Spleen (tissue), 11 donors: ENCODE data around the gene RAB3IL1. TPM values are rescaled to one million over a fixed set of nuclear protein-coding genes. Genes with fewer than 3 reads are reported as not detected.

Source experiments
- DNase-seq: peaks from one replicate; pipeline ENCODE4 v3.0.0-alpha.2; 2020
- H3K27ac ChIP-seq, 8 donors: fragments of 200-600 bp; sonication (generic) in 7 of 8; 1 replicate in 4 of 8; 2 replicates in 4 of 8; pipeline versions ENCODE4 v1.5.0 to v1.8.0; 2016 to 2021; ENCODE audit warnings: inconsistent platforms in 4 of 8, mild to moderate bottlenecking in 4 of 8, moderate library complexity in 1 of 8
- H3K27me3 ChIP-seq, 7 donors: fragments of 200-600 bp; sonication (generic) in 6 of 7; replicated peaks in 1 of 7; 1 replicate in 4 of 7; 2 replicates in 3 of 7; pipeline versions ENCODE4 v1.5.0 to v1.8.0; 2016 to 2021; ENCODE audit warnings: inconsistent platforms in 3 of 7, mild to moderate bottlenecking in 1 of 7
- H3K36me3 ChIP-seq, 6 donors: fragments of 200-600 bp; sonication (generic) in 5 of 6; 1 replicate in 4 of 6; 2 replicates in 2 of 6; pipeline versions ENCODE4 v1.5.0 to v1.8.0; 2016 to 2021; ENCODE audit warnings: inconsistent platforms in 2 of 6
- H3K4me1 ChIP-seq, 6 donors: fragments of 200-600 bp; sonication (generic) in 5 of 6; 1 replicate in 3 of 6; 2 replicates in 3 of 6; pipeline versions ENCODE4 v1.5.0 to v1.8.0; 2016 to 2021; ENCODE audit warnings: inconsistent platforms in 3 of 6
- H3K4me3 ChIP-seq, 8 donors: fragments of 200-600 bp; sonication (generic) in 7 of 8; 1 replicate in 4 of 8; 2 replicates in 4 of 8; pipeline versions ENCODE4 v1.5.0 to v1.8.0; 2016 to 2021; ENCODE audit warnings: inconsistent platforms in 4 of 8, mild to moderate bottlenecking in 4 of 8, moderate library complexity in 2 of 8
- H3K9me3 ChIP-seq, 8 donors: fragments of 200-600 bp; sonication (generic) in 7 of 8; 1 replicate in 4 of 8; 2 replicates in 4 of 8; pipeline versions ENCODE4 v1.5.0 to v1.8.0; 2016 to 2021; ENCODE audit warnings: inconsistent platforms in 4 of 8
- POLR2A ChIP-seq, 3 donors: fragments of 450-650 bp; IDR thresholded peaks; one replicate each; pipeline ENCODE4 v1.5.1; 2017; ENCODE audit warnings: antibody characterized with exemption in 3 of 3, mild to moderate bottlenecking in 1 of 3
- POLR2AphosphoS5 ChIP-seq, 3 donors: sonication (generic); formaldehyde crosslinking; IDR thresholded peaks; one replicate each; pipeline ENCODE4 v1.5.1; 2017; ENCODE audit warnings: antibody characterized with exemption in 3 of 3
- WGBS, 5 donors: extraction: QIAGEN DNeasy Blood & Tissue Kit in 3 of 5; methylation state at CpG; one replicate each; pipeline versions ENCODE4 v1.1.5 to v1.1.7; 2013 to 2018; 5-methylcytosine and 5-hydroxymethylcytosine counted together
- intact Hi-C: fragments of 100-400 bp; cut with DNase I; formaldehyde crosslinking; loops from one replicate; pipeline ENCODE4 v1.15.0; 2023; ENCODE audit warnings: low total_unique reads
- polyA plus RNA-seq, 3 donors: library from polyadenylated mRNA; stranded (reverse); fragments of 200-250 nt; gene quantifications; one replicate each; pipeline ENCODE4 v1.2.1, GENCODE V29; 2013
- total RNA-seq, 7 donors: library from RNA; depleted of rRNA in 3 of 7; stranded (reverse); fragments of >200 nt in 3 of 7; fragmentation: NEBNext Ultra II Directional in 4 of 7; extraction: Animal tissue kit (Norgen Biotek cat#: 25700) in 4 of 7; gene quantifications; one replicate each; pipeline versions ENCODE4 v1.1.0 to v1.2.1, GENCODE V29; 2016 to 2021
- TF ChIP-seq, protein P1 (sequence below), 11 experiments: fragments of 200-600 bp in 7 of 11; fragments of 450-650 bp in 4 of 11; sonication (generic) in 4 of 11; IDR thresholded peaks in 8 of 11; conservative IDR thresholded peaks in 3 of 11; 1 replicate in 7 of 11; 2 replicates in 4 of 11; pipeline versions ENCODE4 v1.4.0 to v1.8.0; 2016 to 2021; ENCODE audit warnings: antibody characterized with exemption in 11 of 11, inconsistent platforms in 4 of 11, mild to moderate bottlenecking in 1 of 11
- donor health status: healthy with polysubstance abuse.
- donor health status: DM: no; HTN: no; CAD: no; lungs with moderate emphysema.
- donor health status: DM: no; HTN: no; CAD: no.
- donor health status: Bipolar disorder and iron deficiency.
- donor health status: healthy.
- donor health status: DM: no; HTN: no; CAD: no.
- donor health status: DM: yes; HTN: yes; CAD: no.

Gene RAB3IL1
- total and polyA plus RNA-seq, 10 donors, result 6.5 to 57.1 (median 34.6) TPM

GRCh38 chr11:61900251-61900650 lies 17.1 kb downstream of the RAB3IL1 start:
- 90 to 95% (median 94%) methylated on average over 17 of the region's 17 CpGs for WGBS, 5 donors

DNA sequence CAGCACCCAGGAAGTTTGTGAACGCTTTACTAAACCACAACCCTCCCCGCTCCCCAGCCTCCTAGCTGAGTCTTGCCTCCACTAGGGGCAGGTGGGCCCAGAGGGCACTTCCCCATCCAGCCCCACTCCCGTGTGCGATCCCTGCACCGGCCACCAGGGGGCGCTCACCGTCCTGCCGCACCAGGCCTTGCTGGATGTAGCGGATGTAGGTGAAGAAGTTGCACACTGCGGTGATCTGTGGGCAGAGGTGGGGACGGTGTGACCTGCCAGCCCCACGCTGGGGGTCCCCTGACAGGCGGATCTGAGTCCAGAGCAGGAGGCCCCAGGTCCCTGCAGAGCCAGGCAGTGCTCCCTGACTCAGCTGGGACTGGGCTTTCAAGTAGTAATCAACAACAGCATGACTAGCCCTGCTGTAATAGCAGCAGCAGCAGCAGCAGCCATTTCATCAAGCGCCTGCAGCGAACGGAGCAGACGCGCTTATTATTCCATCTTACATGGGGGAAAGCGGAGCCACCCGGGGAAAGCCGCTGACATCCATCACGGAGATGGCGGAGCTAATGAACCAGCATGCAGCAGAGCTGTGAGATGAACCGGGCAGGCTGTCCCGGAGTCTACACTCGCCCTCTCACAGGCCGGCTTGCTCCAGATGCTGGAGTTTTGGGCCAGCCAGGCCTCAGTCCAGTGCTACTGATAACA lies 18.1 kb downstream of the RAB3IL1 start:
- Histone ChIP-seq H3K36me3 (peaks cover 0 to 74% (median 9%) of the 10 kb centered on the region in 6 donors), H3K27ac (peak overlapping the region in 4 of 8 donors; percentile 6 to 61 (median 52)), H3K27me3 (peaks cover 0 to 4% (median 0%) of the 10 kb centered on the region in 7 donors), H3K9me3 (no peaks in the 10 kb centered on the region), H3K4me3 (peak overlapping the region in 1 of 8 donors; percentile 2), H3K4me1 (peaks cover 7 to 44% (median 22%) of the 10 kb centered on the region in 6 donors)
- intact Hi-C loops, result loop anchor here (2.0 to 10.0 kb wide), 3 partner anchors 48 to 184 kb away; partner anchors contain the start of genes FEN1 and TMEM258
- WGBS, 5 donors, result 0 to 62% (median 44%) methylated on average over 9 to 27 of the region's 27 CpGs
- TF ChIP-seq POLR2AphosphoS5 (IDR thresholded peaks at IDR 0.05), result peak; percentile 79 to 87 (median 79)
- TF ChIP-seq, protein P1, sequence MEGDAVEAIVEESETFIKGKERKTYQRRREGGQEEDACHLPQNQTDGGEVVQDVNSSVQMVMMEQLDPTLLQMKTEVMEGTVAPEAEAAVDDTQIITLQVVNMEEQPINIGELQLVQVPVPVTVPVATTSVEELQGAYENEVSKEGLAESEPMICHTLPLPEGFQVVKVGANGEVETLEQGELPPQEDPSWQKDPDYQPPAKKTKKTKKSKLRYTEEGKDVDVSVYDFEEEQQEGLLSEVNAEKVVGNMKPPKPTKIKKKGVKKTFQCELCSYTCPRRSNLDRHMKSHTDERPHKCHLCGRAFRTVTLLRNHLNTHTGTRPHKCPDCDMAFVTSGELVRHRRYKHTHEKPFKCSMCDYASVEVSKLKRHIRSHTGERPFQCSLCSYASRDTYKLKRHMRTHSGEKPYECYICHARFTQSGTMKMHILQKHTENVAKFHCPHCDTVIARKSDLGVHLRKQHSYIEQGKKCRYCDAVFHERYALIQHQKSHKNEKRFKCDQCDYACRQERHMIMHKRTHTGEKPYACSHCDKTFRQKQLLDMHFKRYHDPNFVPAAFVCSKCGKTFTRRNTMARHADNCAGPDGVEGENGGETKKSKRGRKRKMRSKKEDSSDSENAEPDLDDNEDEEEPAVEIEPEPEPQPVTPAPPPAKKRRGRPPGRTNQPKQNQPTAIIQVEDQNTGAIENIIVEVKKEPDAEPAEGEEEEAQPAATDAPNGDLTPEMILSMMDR (IDR thresholded peaks at IDR 0.05 in 8 of 11, conservative IDR thresholded peaks at IDR 0.05 in 3 of 11), result peak; percentile 99 to 100 (median 100)
- TF ChIP-seq POLR2A (IDR thresholded peaks at IDR 0.05), result no peak
- peak; percentile 100 for DNase-seq

More at GRCh38 chr11:61900251-61900650, 17.1 kb downstream of the RAB3IL1 start:
- Histone ChIP-seq H3K9me3 (no peaks in the 10 kb centered on the region), H3K4me3 (no peak overlapping the region), H3K27ac (peak overlapping the region in 2 of 8 donors; percentile 59 to 61), H3K4me1 (peaks cover 7 to 34% (median 21%) of the 10 kb centered on the region in 6 donors), H3K36me3 (peaks cover 0 to 83% (median 9%) of the 10 kb centered on the region in 6 donors), H3K27me3 (peaks cover 0 to 8% (median 0%) of the 10 kb centered on the region in 7 donors)
- DNase-seq, result no peak
- intact Hi-C loops, result no loop called here
- no peak for TF ChIP-seq POLR2A (IDR thresholded peaks at IDR 0.05)
- TF ChIP-seq, protein P1 (IDR thresholded peaks at IDR 0.05 in 8 of 11, conservative IDR thresholded peaks at IDR 0.05 in 3 of 11), result no peak
- no peak for TF ChIP-seq POLR2AphosphoS5 (IDR thresholded peaks at IDR 0.05)

DNA sequence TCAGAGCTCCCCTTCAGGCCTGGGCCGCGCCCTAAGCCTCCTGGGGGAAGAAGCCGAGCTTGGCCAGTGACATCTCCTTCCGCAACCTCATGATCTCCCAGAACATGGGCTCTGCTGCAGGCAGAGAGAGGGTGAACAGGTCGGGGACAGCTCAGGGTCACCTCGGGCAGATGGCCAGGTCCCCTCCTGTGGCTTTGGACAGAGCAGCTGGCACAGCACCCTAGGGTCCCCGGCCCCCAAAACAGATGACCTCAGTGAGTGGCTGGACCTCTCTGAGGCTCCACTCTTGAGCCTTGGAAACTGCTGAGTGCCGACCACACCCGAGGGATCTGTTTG lies 19.2 kb downstream of the RAB3IL1 start:
- Histone ChIP-seq H3K36me3 (peaks cover 0 to 64% (median 9%) of the 10 kb centered on the region in 6 donors), H3K4me1 (peaks cover 7 to 53% (median 25%) of the 10 kb centered on the region in 6 donors), H3K27me3 (no peaks in the 10 kb centered on the region), H3K9me3 (no peaks in the 10 kb centered on the region), H3K4me3 (no peak overlapping the region), H3K27ac (peak overlapping the region in 3 of 8 donors; percentile 11 to 61 (median 59))
- TF ChIP-seq POLR2AphosphoS5 (IDR thresholded peaks at IDR 0.05) (no peak), POLR2A (IDR thresholded peaks at IDR 0.05) (no peak)
- TF ChIP-seq, protein P1 (IDR thresholded peaks at IDR 0.05 in 8 of 11, conservative IDR thresholded peaks at IDR 0.05 in 3 of 11), result no peak
- no peak for DNase-seq
- intact Hi-C loops, result loop anchor here (2.0 to 10.0 kb wide), 3 partner anchors 49 to 185 kb away; partner anchors contain the start of genes FEN1 and TMEM258
- 79 to 93% (median 85%) methylated on average over 5 to 9 of the region's 9 CpGs for WGBS, 5 donors
